Right hindlimb (tissue), 1 donor: ENCODE results near the gene DYSF.
A peak's percentile ranks its signal among the peaks of the same experiment; 100 is the strongest.

ENCODE experiments used
- DNase-seq: peaks from one replicate; pipeline ENCODE4 v3.0.0-alpha.2; 2018

DYSF gene

GRCh38 chr2:71531522-71532047, 78.2 kb downstream of the DYSF start:
- DNase-seq, result peak; percentile 6

GRCh38 chr2:71532327-71532726, 79.0 kb downstream of the DYSF start:
- no peak for DNase-seq

GRCh38 chr2:71534201-71534600, 80.8 kb downstream of the DYSF start:
- no peak for DNase-seq

GRCh38 chr2:71534826-71535225, 81.5 kb downstream of the DYSF start:
- DNase-seq, result peak; percentile 8

- peak; percentile 6 for DNase-seq
Measured at GRCh38 chr2:71535526-71535925, 82.2 kb downstream of the DYSF start.

- peak; percentile 69 for DNase-seq
Measured at GRCh38 chr2:71536226-71536671, 82.9 kb downstream of the DYSF start.

- DNase-seq, result peak; percentile 13
Measured at GRCh38 chr2:71538241-71538640, 84.9 kb downstream of the DYSF start.

- peak; percentile 4 for DNase-seq
Measured at GRCh38 chr2:71538656-71539265, 85.4 kb downstream of the DYSF start.

- DNase-seq, result no peak
Measured at GRCh38 chr2:71540818-71541217, 87.5 kb downstream of the DYSF start.

GRCh38 chr2:71544919-71545571, 91.7 kb downstream of the DYSF start:
- DNase-seq, result peak; percentile 11

GRCh38 chr2:71545572-71546274, 92.4 kb downstream of the DYSF start:
- DNase-seq, result peak; percentile 72

GRCh38 chr2:71546275-71546638, 92.9 kb downstream of the DYSF start:
- no peak for DNase-seq

GRCh38 chr2:71546777-71547281, 93.5 kb downstream of the DYSF start:
- DNase-seq, result no peak

GRCh38 chr2:71547616-71548285, 94.4 kb downstream of the DYSF start:
- no peak for DNase-seq

- DNase-seq, result peak; percentile 82
Measured at GRCh38 chr2:71548646-71549425, 95.5 kb downstream of the DYSF start.

GRCh38 chr2:71550801-71551630, 97.7 kb downstream of the DYSF start:
- DNase-seq, result peak; percentile 17

- peak; percentile 16 for DNase-seq
Measured at GRCh38 chr2:71551631-71551915, 98.2 kb downstream of the DYSF start.

- DNase-seq, result peak; percentile 17
Measured at GRCh38 chr2:71552356-71552755, 99.0 kb downstream of the DYSF start.

- DNase-seq, result no peak
Measured at GRCh38 chr2:71552861-71553301, 99.5 kb downstream of the DYSF start.

GRCh38 chr2:71554028-71554705, 100.8 kb downstream of the DYSF start:
- DNase-seq, result peak; percentile 14

- no peak for DNase-seq
Measured at GRCh38 chr2:71554706-71555056, 101.3 kb downstream of the DYSF start.
